Measurements from ENCODE around the gene ST6GALNAC1. TPM values are rescaled to one million over a fixed set of nuclear protein-coding genes. Genes with fewer than 3 reads are reported as not detected.

The ST6GALNAC1 gene
- total RNA-seq, 1 donor from 2014 or later: 0.77 TPM

- Mint-ChIP-seq H3K27me3 (ENCODE audit: unreplicated experiment) (peaks cover 4% of the 10 kb centered on the region), H3K36me3 (ENCODE audit: low read depth, unreplicated experiment) (peaks cover 9% of the 10 kb centered on the region), H3K4me3 (ENCODE audit: unreplicated experiment) (no peak overlapping the region), H3K9me3 (ENCODE audit: unreplicated experiment) (no peaks in the 10 kb centered on the region), H3K4me1 (ENCODE audit: unreplicated experiment) (no peaks in the 10 kb centered on the region), H3K27ac (ENCODE audit: unreplicated experiment) (peak overlapping the region; percentile 30)
- peak; percentile 86 for DNase-seq (ENCODE audit: low spot score)
- TF ChIP-seq CTCF (IDR thresholded peaks at IDR 0.05; ENCODE audit: unreplicated experiment): peak; percentile 67
These were observed 37.9 kb upstream of the ST6GALNAC1 start for GRCh38 chr17:76681222-76682137.

GRCh38 chr17:76679239-76679638 is 35.7 kb upstream of the ST6GALNAC1 start:
- Mint-ChIP-seq H3K4me3 (ENCODE audit: unreplicated experiment) (no peak overlapping the region), H3K4me1 (ENCODE audit: unreplicated experiment) (no peaks in the 10 kb centered on the region), H3K36me3 (ENCODE audit: low read depth, unreplicated experiment) (peaks cover 14% of the 10 kb centered on the region), H3K9me3 (ENCODE audit: unreplicated experiment) (no peaks in the 10 kb centered on the region), H3K27me3 (ENCODE audit: unreplicated experiment) (peaks cover 4% of the 10 kb centered on the region), H3K27ac (ENCODE audit: unreplicated experiment) (no peak overlapping the region)
- no peak for TF ChIP-seq CTCF (IDR thresholded peaks at IDR 0.05; ENCODE audit: unreplicated experiment)
- no peak for DNase-seq (ENCODE audit: low spot score)

- Mint-ChIP-seq H3K4me3 (ENCODE audit: unreplicated experiment) (no peak overlapping the region), H3K36me3 (ENCODE audit: low read depth, unreplicated experiment) (peaks cover 14% of the 10 kb centered on the region), H3K9me3 (ENCODE audit: unreplicated experiment) (no peaks in the 10 kb centered on the region), H3K27ac (ENCODE audit: unreplicated experiment) (no peak overlapping the region), H3K4me1 (ENCODE audit: unreplicated experiment) (no peaks in the 10 kb centered on the region), H3K27me3 (ENCODE audit: unreplicated experiment) (peaks cover 7% of the 10 kb centered on the region)
- DNase-seq (ENCODE audit: low spot score): no peak
- no peak for TF ChIP-seq CTCF (IDR thresholded peaks at IDR 0.05; ENCODE audit: unreplicated experiment)
These were observed 34.8 kb upstream of the ST6GALNAC1 start for GRCh38 chr17:76678330-76678729.

GRCh38 chr17:76677406-76677805 is 33.8 kb upstream of the ST6GALNAC1 start:
- Mint-ChIP-seq H3K36me3 (ENCODE audit: low read depth, unreplicated experiment) (peaks cover 14% of the 10 kb centered on the region), H3K4me1 (ENCODE audit: unreplicated experiment) (peaks cover 3% of the 10 kb centered on the region), H3K27ac (ENCODE audit: unreplicated experiment) (no peak overlapping the region), H3K4me3 (ENCODE audit: unreplicated experiment) (no peak overlapping the region), H3K27me3 (ENCODE audit: unreplicated experiment) (peaks cover 8% of the 10 kb centered on the region), H3K9me3 (ENCODE audit: unreplicated experiment) (no peaks in the 10 kb centered on the region)
- TF ChIP-seq CTCF (IDR thresholded peaks at IDR 0.05; ENCODE audit: unreplicated experiment): no peak
- no peak for DNase-seq (ENCODE audit: low spot score)

- TF ChIP-seq CTCF (IDR thresholded peaks at IDR 0.05; ENCODE audit: unreplicated experiment): no peak
- H3K27ac Mint-ChIP-seq (ENCODE audit: unreplicated experiment): no peak overlapping the region
- no peaks in the 10 kb centered on the region for H3K9me3 Mint-ChIP-seq (ENCODE audit: unreplicated experiment)
- no peak for DNase-seq (ENCODE audit: low spot score)
- peaks cover 7% of the 10 kb centered on the region for H3K27me3 Mint-ChIP-seq (ENCODE audit: unreplicated experiment)
- H3K4me3 Mint-ChIP-seq (ENCODE audit: unreplicated experiment): no peak overlapping the region
- peaks cover 7% of the 10 kb centered on the region for H3K4me1 Mint-ChIP-seq (ENCODE audit: unreplicated experiment)
- H3K36me3 Mint-ChIP-seq (ENCODE audit: low read depth, unreplicated experiment): peaks cover 10% of the 10 kb centered on the region
These were observed 33.1 kb upstream of the ST6GALNAC1 start for GRCh38 chr17:76676629-76677028.
